Measurements from ENCODE around the gene CDC5L.

Gene CDC5L

GRCh38 chr6:44478158-44478557, 90.7 kb downstream of the CDC5L start:
- Histone ChIP-seq H3K36me3 (ENCODE audit: insufficient read depth, low read length) (no peaks in the 10 kb centered on the region), H3K4me2 (ENCODE audit: insufficient read depth, low read length) (no peak overlapping the region), H4K20me1 (ENCODE audit: insufficient read depth, low read length) (no peaks in the 10 kb centered on the region), H2AFZ (ENCODE audit: low read depth, low read length) (no peak overlapping the region), H3K27ac (ENCODE audit: low read length) (no peak overlapping the region), H3K9me3 (ENCODE audit: insufficient read depth, low read length, severe bottlenecking) (no peaks in the 10 kb centered on the region), H3K9ac (ENCODE audit: low read depth, low read length) (no peak overlapping the region), H3K4me3 (ENCODE audit: low read depth in 1 of 2, low read length in 2 of 2) (no peak overlapping the region), H3K27me3 (ENCODE audit: insufficient read depth, low read length, poor library complexity) (peaks cover 5% of the 10 kb centered on the region), H3K79me2 (ENCODE audit: insufficient read depth, low read length) (no peaks in the 10 kb centered on the region), H3K4me1 (ENCODE audit: insufficient read depth, low read length) (peaks cover 8% of the 10 kb centered on the region)
- no peak for TF ChIP-seq EZH2 (IDR thresholded peaks at IDR 0.05; ENCODE audit: borderline replicate concordance, low read depth, low read length, severe bottlenecking)
- TF ChIP-seq CTCF (IDR thresholded peaks at IDR 0.05; ENCODE audit: borderline replicate concordance, extremely low read depth, low read length, poor library complexity, severe bottlenecking): no peak
- ATAC-seq (ENCODE audit: insufficient read depth, low read depth): no peak
- DNase-seq: no peak

- DNase-seq: no peak
- Histone ChIP-seq H3K4me1 (ENCODE audit: insufficient read depth, low read length) (peaks cover 8% of the 10 kb centered on the region), H3K4me2 (ENCODE audit: insufficient read depth, low read length) (no peak overlapping the region), H3K9ac (ENCODE audit: low read depth, low read length) (no peak overlapping the region), H3K4me3 (ENCODE audit: low read depth in 1 of 2, low read length in 2 of 2) (no peak overlapping the region), H3K27ac (ENCODE audit: low read length) (no peak overlapping the region), H3K36me3 (ENCODE audit: insufficient read depth, low read length) (no peaks in the 10 kb centered on the region), H2AFZ (ENCODE audit: low read depth, low read length) (no peak overlapping the region), H3K27me3 (ENCODE audit: insufficient read depth, low read length, poor library complexity) (peaks cover 5% of the 10 kb centered on the region), H3K79me2 (ENCODE audit: insufficient read depth, low read length) (no peaks in the 10 kb centered on the region), H3K9me3 (ENCODE audit: insufficient read depth, low read length, severe bottlenecking) (no peaks in the 10 kb centered on the region), H4K20me1 (ENCODE audit: insufficient read depth, low read length) (no peaks in the 10 kb centered on the region)
- no peak for TF ChIP-seq EZH2 (IDR thresholded peaks at IDR 0.05; ENCODE audit: borderline replicate concordance, low read depth, low read length, severe bottlenecking)
- TF ChIP-seq CTCF (IDR thresholded peaks at IDR 0.05; ENCODE audit: borderline replicate concordance, extremely low read depth, low read length, poor library complexity, severe bottlenecking): no peak
- ATAC-seq (ENCODE audit: insufficient read depth, low read depth): no peak
Measured at GRCh38 chr6:44478591-44479254, 91.2 kb downstream of the CDC5L start.

GRCh38 chr6:44480097-44480541, 92.6 kb downstream of the CDC5L start:
- ATAC-seq (ENCODE audit: insufficient read depth, low read depth) (no peak), DNase-seq (no peak)
- Histone ChIP-seq H4K20me1 (ENCODE audit: insufficient read depth, low read length) (no peaks in the 10 kb centered on the region), H3K9ac (ENCODE audit: low read depth, low read length) (no peak overlapping the region), H3K4me2 (ENCODE audit: insufficient read depth, low read length) (no peak overlapping the region), H3K27me3 (ENCODE audit: insufficient read depth, low read length, poor library complexity) (peaks cover 5% of the 10 kb centered on the region), H3K9me3 (ENCODE audit: insufficient read depth, low read length, severe bottlenecking) (no peaks in the 10 kb centered on the region), H3K79me2 (ENCODE audit: insufficient read depth, low read length) (no peaks in the 10 kb centered on the region), H3K36me3 (ENCODE audit: insufficient read depth, low read length) (no peaks in the 10 kb centered on the region), H2AFZ (ENCODE audit: low read depth, low read length) (no peak overlapping the region), H3K4me3 (ENCODE audit: low read depth in 1 of 2, low read length in 2 of 2) (no peak overlapping the region), H3K4me1 (ENCODE audit: insufficient read depth, low read length) (peaks cover 8% of the 10 kb centered on the region), H3K27ac (ENCODE audit: low read length) (no peak overlapping the region)
- TF ChIP-seq CTCF (IDR thresholded peaks at IDR 0.05; ENCODE audit: borderline replicate concordance, extremely low read depth, low read length, poor library complexity, severe bottlenecking) (no peak), EZH2 (IDR thresholded peaks at IDR 0.05; ENCODE audit: borderline replicate concordance, low read depth, low read length, severe bottlenecking) (no peak)

All from DND-41 (cell line).